Psoas muscle (tissue), 8 donors: Measurements from ENCODE around the gene IPMK. TPM values are rescaled to one million over a fixed set of nuclear protein-coding genes. Genes with fewer than 3 reads are reported as not detected.

Source experiments
- ATAC-seq, 4 donors: fragments of 200-7000 bp; cut with Tn5 transposase; one replicate each; pipeline ENCODE4 v1.9.1; 2020; ENCODE audit warnings: moderate library complexity in 3 of 4, mild to moderate bottlenecking in 2 of 4
- DNase-seq, 2 donors: peaks; one replicate each; pipeline ENCODE4 v3.0.0-alpha.2; 2020
- H3K27ac ChIP-seq: fragments of 200-600 bp; one replicate; pipeline ENCODE4 v1.8.0; 2022
- H3K27me3 ChIP-seq, 3 donors: fragments of 200-600 bp in 1 of 3; one replicate each; pipeline versions ENCODE4 v1.6.1 to v1.8.0; 2013 to 2022; ENCODE audit warnings: low read length in 2 of 3, mild to moderate bottlenecking in 2 of 3, moderate library complexity in 1 of 3; ENCODE audit not compliant: insufficient read depth in 3 of 3
- H3K36me3 ChIP-seq, 2 donors: fragments of 200-600 bp in 1 of 2; one replicate each; pipeline versions ENCODE4 v1.6.1 to v1.8.0; 2013 to 2022; ENCODE audit warnings: low read depth in 1 of 2, mild to moderate bottlenecking in 1 of 2, moderate library complexity in 1 of 2; ENCODE audit not compliant: insufficient read depth in 1 of 2
- H3K4me1 ChIP-seq: fragments of 200-600 bp; one replicate; pipeline ENCODE4 v1.8.0; 2022
- H3K4me3 ChIP-seq: fragments of 200-600 bp; one replicate; pipeline ENCODE4 v1.8.0; 2022; ENCODE audit warnings: mild to moderate bottlenecking
- H3K9me3 ChIP-seq: fragments of 200-600 bp; one replicate; pipeline ENCODE4 v1.8.0; 2022
- CTCF ChIP-seq: fragments of 200-600 bp; IDR thresholded peaks from one replicate; pipeline ENCODE4 v1.8.0; 2022; ENCODE audit warnings: antibody characterized with exemption
- intact Hi-C, 2 donors: fragments of 100-400 bp; cut with DNase I; formaldehyde crosslinking; loops; one replicate each; pipeline versions ENCODE4 v1.11.0 to v1.14.2; 2022
- polyA plus RNA-seq, 3 donors: library from polyadenylated mRNA; stranded (reverse); fragments of 200-250 nt; gene quantifications; one replicate each; pipeline ENCODE4 v1.2.3, GENCODE V29; 2013
- total RNA-seq, 4 donors: library from RNA; stranded (reverse); fragmentation: NEBNext Ultra II Directional in 2 of 4; extraction: Animal tissue kit (Norgen Biotek cat#: 25700) in 2 of 4; gene quantifications; one replicate each; pipeline versions ENCODE4 v1.2.1 to v1.2.4, GENCODE V29; 2021 to 2023
- donor health status: healthy with polysubstance abuse.
- donor health status: DM: no; HTN: no; CAD: no; lungs with moderate emphysema.
- donor health status: Bipolar disorder and iron deficiency.
- donor health status: healthy.
- donor health status: DM: yes; HTN: yes; CAD: no.
- donor health status: DM: no; HTN: no; CAD: no.
- donor health status: DM: no; HTN: no; CAD: no.
- donor health status: DM: yes; HTN: yes; CAD: no.

Gene IPMK
- total and polyA plus RNA-seq, 7 donors: 2.3 to 10.8 (median 4.3) TPM

DNA sequence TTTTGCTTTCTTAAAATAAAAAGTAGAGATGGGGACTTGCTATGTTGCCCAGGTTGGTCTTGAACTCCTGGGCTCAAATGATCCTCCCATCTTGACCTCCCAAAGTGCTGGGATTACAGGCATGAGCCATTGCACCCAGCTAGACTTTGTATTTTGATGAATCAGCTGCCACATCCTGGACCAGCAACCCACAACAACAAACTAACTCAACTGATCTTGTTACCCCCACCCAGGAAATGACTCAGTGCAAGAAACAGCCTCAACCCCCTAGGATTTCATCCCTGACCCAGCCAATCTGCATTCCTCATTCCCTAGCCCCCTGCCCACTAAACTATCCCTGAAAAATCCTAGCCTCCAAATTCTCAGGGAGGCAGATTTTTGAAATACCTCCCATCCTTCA lies 123.8 kb downstream of the IPMK start:
- no peak for ATAC-seq
- Histone ChIP-seq H3K4me3 (no peak overlapping the region), H3K36me3 (no peaks in the 10 kb centered on the region)

More for the DNA sequence above, 123.8 kb downstream of the IPMK start:
- intact Hi-C loops: no loop called here
- Histone ChIP-seq H3K27me3 (peaks cover 0 to 5% (median 0%) of the 10 kb centered on the region in 3 donors), H3K9me3 (no peaks in the 10 kb centered on the region), H3K4me1 (no peaks in the 10 kb centered on the region), H3K27ac (no peak overlapping the region)
- TF ChIP-seq CTCF: no peak
- no peak for DNase-seq

Other genes starting within 250 kb of the IPMK start
- gene CISD1, start 1.3 kb upstream of the IPMK start, total RNA-seq: 100 to 1,000 TPM in 3 of 4 donors, 10 to 100 TPM in 1; 64.5 to 134 (median 112) TPM
- 10 to 100 TPM; 87.7 to 95.3 (median 89.1) TPM for gene CISD1, start 1.3 kb upstream of the IPMK start, polyA plus RNA-seq
- 100 to 1,000 TPM in 1 of 4 donors, 10 to 100 TPM in 3; 36.6 to 115 (median 46.6) TPM for gene UBE2D1, start 67.1 kb upstream of the IPMK start, total RNA-seq
- 100 to 1,000 TPM in 2 of 3 donors, 10 to 100 TPM in 1; 23.8 to 120 (median 104) TPM for gene UBE2D1, start 67.1 kb upstream of the IPMK start, polyA plus RNA-seq
- gene TFAM, start 117.5 kb upstream of the IPMK start, total RNA-seq: 10 to 100 TPM; 22.7 to 36.0 (median 30.2) TPM
- gene TFAM, start 117.5 kb upstream of the IPMK start, polyA plus RNA-seq: 10 to 100 TPM; 10.0 to 24.4 (median 18.7) TPM
- gene BICC1, start 245.0 kb upstream of the IPMK start, total RNA-seq: 10 to 100 TPM in 1 of 4 donors, 1 to 10 TPM in 3; 6.3 to 13.2 (median 7.5) TPM
- 1 to 10 TPM; 4.7 to 7.6 (median 4.8) TPM for gene BICC1, start 245.0 kb upstream of the IPMK start, polyA plus RNA-seq